SK-N-SH (cell line): ENCODE measurements around the gene AMDHD2. TPM values are rescaled to one million over a fixed set of nuclear protein-coding genes. Genes with fewer than 3 reads are reported as not detected.

Experiments used
- CTCF ChIA-PET: fragments of 300-600, 350-600 bp; formaldehyde crosslinking; extraction: SDS; loops from one replicate; lab custom pipeline; 2021; lab: Yijun Ruan, JAX
- POLR2A ChIA-PET: fragments of 350-600 bp; sonication (Branson Sonifier 250); formaldehyde crosslinking; extraction: SDS; loops from one replicate; lab custom pipeline; 2020; ENCODE audit warnings: antibody characterized with exemption, inconsistent platforms; lab: Yijun Ruan, JAX
- DNase-seq: peaks from one replicate; pipeline ENCODE4 v3.0.0; 2012
- H2AFZ ChIP-seq: fragments of 200-600 bp; sonication (generic); 2 replicates; pipeline ENCODE4 v1.8.1; 2016; ENCODE audit warnings: antibody characterized with exemption, mild to moderate bottlenecking, low read depth
- H3F3A ChIP-seq: fragments of 200-600 bp; sonication (generic); replicated peaks from 2 replicates; pipeline ENCODE3; 2016; ENCODE audit warnings: antibody characterized with exemption, mild to moderate bottlenecking; ENCODE audit not compliant: insufficient read depth
- H3K27ac ChIP-seq, 2 experiments: fragments of 200-500 bp in 1 of 2; fragments of 200-600 bp in 1 of 2; sonication (Bioruptor generic) in 1 of 2; sonication (generic), shearing (Covaris generic) in 1 of 2; 2 replicates each; pipeline versions ENCODE4 v1.5.1 to v1.6.1; 2014 to 2016; ENCODE audit warnings: low read depth in 2 of 2, inconsistent platforms in 1 of 2, low read length in 1 of 2, mild to moderate bottlenecking in 1 of 2, mixed read lengths in 1 of 2
- H3K27me3 ChIP-seq: fragments of 200-600 bp; sonication (generic), shearing (Covaris generic); 2 replicates; pipeline ENCODE4 v1.6.1; 2016; ENCODE audit warnings: mixed run types; ENCODE audit not compliant: insufficient read depth
- H3K36me3 ChIP-seq, 2 experiments: fragments of 200-500 bp in 1 of 2; fragments of 200-600 bp in 1 of 2; sonication (Bioruptor generic) in 1 of 2; sonication (generic) in 1 of 2; replicated peaks in 1 of 2; 2 replicates each; pipeline versions ENCODE3 to v1.5.1; 2014 to 2016; ENCODE audit warnings: low read length in 1 of 2, mild to moderate bottlenecking in 1 of 2; ENCODE audit not compliant: insufficient read depth in 2 of 2, control insufficient read depth in 1 of 2
- H3K4me1 ChIP-seq, 2 experiments: fragments of 200-500 bp in 1 of 2; fragments of 200-600 bp in 1 of 2; sonication (Bioruptor generic) in 1 of 2; sonication (generic), shearing (Covaris generic) in 1 of 2; 2 replicates each; pipeline versions ENCODE4 v1.5.1 to v1.6.1; 2014 to 2016; ENCODE audit warnings: low read depth in 1 of 2, low read length in 1 of 2, mixed run types in 1 of 2; ENCODE audit not compliant: insufficient read depth in 2 of 2, control insufficient read depth in 1 of 2
- H3K4me2 ChIP-seq: fragments of 200-600 bp; sonication (generic), shearing (Covaris generic); 2 replicates; pipeline ENCODE4 v1.6.1; 2017; ENCODE audit warnings: mixed run types
- H3K4me3 ChIP-seq, 2 experiments: fragments of 200-500 bp in 1 of 2; fragments of 200-600 bp in 1 of 2; sonication (Bioruptor generic) in 1 of 2; sonication (generic), shearing (Covaris generic) in 1 of 2; 2 replicates each; pipeline versions ENCODE4 v1.5.1 to v1.8.1; 2014 to 2016; ENCODE audit warnings: low read depth in 2 of 2, inconsistent platforms in 1 of 2, low read length in 1 of 2, mild to moderate bottlenecking in 1 of 2, mixed read lengths in 1 of 2, moderate library complexity in 1 of 2
- H3K79me2 ChIP-seq: fragments of 200-600 bp; sonication (generic); 2 replicates; pipeline ENCODE4 v1.8.1; 2017; ENCODE audit warnings: mild to moderate bottlenecking; ENCODE audit not compliant: insufficient read depth
- H3K9ac ChIP-seq: fragments of 200-600 bp; sonication (generic); 2 replicates; pipeline ENCODE4 v1.6.1; 2017; ENCODE audit warnings: mixed run types
- H3K9me2 ChIP-seq: fragments of 200-600 bp; sonication (generic); 2 replicates; pipeline ENCODE4 v1.6.1; 2017; ENCODE audit warnings: mixed run types
- H3K9me3 ChIP-seq: fragments of 200-600 bp; sonication (generic); 2 replicates; pipeline ENCODE4 v1.6.1; 2017; ENCODE audit warnings: mixed run types, mild to moderate bottlenecking, moderate library complexity
- H4K20me1 ChIP-seq: fragments of 200-600 bp; sonication (generic); 2 replicates; pipeline ENCODE4 v1.6.1; 2017; ENCODE audit warnings: mild to moderate bottlenecking, mixed run types; ENCODE audit not compliant: insufficient read depth
- ELF1 ChIP-seq: IDR thresholded peaks from 2 replicates; pipeline ENCODE4 v1.4.0; 2012
- EP300 ChIP-seq, 2 experiments: IDR thresholded peaks; 2 replicates each; pipeline versions ENCODE4 v1.4.0 to v1.6.1; 2012; ENCODE audit warnings: borderline replicate concordance in 1 of 2, low read depth in 1 of 2, low read length in 1 of 2
- EZH2phosphoT487 ChIP-seq: fragments of 200-600 bp; sonication (generic); IDR thresholded peaks from 2 replicates; pipeline ENCODE4 v1.6.1; 2017; ENCODE audit warnings: low read depth, mixed run types, mild to moderate bottlenecking, antibody characterized with exemption, moderate library complexity, borderline replicate concordance
- IRF3 ChIP-seq: fragments of 150-350 bp; IDR thresholded peaks from 2 replicates; pipeline ENCODE4 v1.6.1; 2016; ENCODE audit warnings: mild to moderate bottlenecking, low read depth, low read length
- JUND ChIP-seq: IDR thresholded peaks from 2 replicates; pipeline ENCODE4 v1.4.0; 2012
- MXI1 ChIP-seq: IDR thresholded peaks from 2 replicates; pipeline ENCODE4 v1.6.1; 2012; ENCODE audit warnings: mild to moderate bottlenecking, low read depth, low read length, improper control_type of control experiment
- NFIC ChIP-seq: IDR thresholded peaks from 2 replicates; pipeline ENCODE4 v1.4.0; 2012; ENCODE audit warnings: borderline replicate concordance
- POLR2AphosphoS5 ChIP-seq: IDR thresholded peaks from 2 replicates; pipeline ENCODE4 v1.6.1; 2012; ENCODE audit warnings: low read depth, low read length
- RAD21 ChIP-seq: IDR thresholded peaks from 2 replicates; pipeline ENCODE4 v1.6.1; 2012; ENCODE audit warnings: mild to moderate bottlenecking, low read length
- RFX5 ChIP-seq: IDR thresholded peaks from 2 replicates; pipeline ENCODE4 v1.6.1; 2012; ENCODE audit warnings: mild to moderate bottlenecking, improper control_type of control experiment, low read length
- SIN3A ChIP-seq: IDR thresholded peaks from 2 replicates; pipeline ENCODE4 v1.6.1; 2012; ENCODE audit warnings: low read depth, mild to moderate bottlenecking, low read length, moderate library complexity, borderline replicate concordance
- TCF12 ChIP-seq: IDR thresholded peaks from 2 replicates; pipeline ENCODE4 v1.4.0; 2012
- TEAD4 ChIP-seq: IDR thresholded peaks from 2 replicates; pipeline ENCODE4 v1.4.0; 2012; ENCODE audit warnings: mild to moderate bottlenecking, borderline replicate concordance; ENCODE audit not compliant: insufficient read depth
- ZBTB33 ChIP-seq: IDR thresholded peaks from 2 replicates; pipeline ENCODE4 v1.4.0; 2012; ENCODE audit warnings: low read depth, borderline replicate concordance
- WGBS: methylation state at CpG from one replicate; pipeline ENCODE4 v1.1.6; 2017; ENCODE audit warnings: low lambda C conversion rate; 5-methylcytosine and 5-hydroxymethylcytosine counted together
- polyA plus RNA-seq, 3 experiments: library from polyadenylated mRNA; depleted of rRNA; stranded (reverse); fragments of >200 nt; gene quantifications; 2 replicates each; pipeline ENCODE4 v1.2.3, GENCODE V29; 2012

Gene AMDHD2
- polyA plus RNA-seq, 1 of the 3 experiments (the other 2 are of a cell fraction): 38.1 TPM

- Histone ChIP-seq H3K36me3 (no peaks in the 10 kb centered on the region), H3K4me2 (peak overlapping the region; percentile 73), H3K4me1 (peaks cover 3 to 48% of the 10 kb centered on the region in 2 experiments; a peak in 3 of 4 replicates), H3K4me3 (peak overlapping the region; percentile 3 to 11; a peak in 2 of 4 replicates), H3K9me2 (no peaks in the 10 kb centered on the region), H2AFZ (peak overlapping the region; percentile 54), H4K20me1 (no peaks in the 10 kb centered on the region), H3K9ac (peak overlapping the region; percentile 44; the same call in 1 of the 2 replicates), H3K27ac (peak overlapping the region; percentile 47 to 86; a peak in 3 of 4 replicates)
- 53% methylated on average over 32 of the region's 32 CpGs for WGBS
- CTCF ChIA-PET: interaction anchor here (0.8 to 12.7 kb wide), 13 partner anchors 8 to 479 kb away, joined by 3 to 95 read pairs (median 4); partner anchors contain the start of genes ABCA3, CCNF, NTN3 and TBC1D24
- TF ChIP-seq NFIC (0 out of 2 replicates have a peak, but pooled peaks have one; percentile 19), ELF1 (no peak), EP300 (IDR thresholded peaks at IDR 0.05; ENCODE audit: borderline replicate concordance in 1 of 2, low read depth in 1 of 2, low read length in 1 of 2) (peak in 1 of 2 experiments; percentile 44; a peak in 1 of 4 replicates), POLR2AphosphoS5 (no peak), MXI1 (peak; percentile 84), TCF12 (0 out of 2 replicates have a peak, but pooled peaks have one; percentile 22), RAD21 (0 out of 2 replicates have a peak, but pooled peaks have one; percentile 6), JUND (no peak)
- TF ChIP-seq, all 33 proteins: peak for 5
- no peaks in the 10 kb centered on the region for H3F3A ChIP-seq
- POLR2A ChIA-PET: interaction anchor here (0.6 to 3.5 kb wide), 8 partner anchors 8 to 55 kb away, joined by 3 to 44 read pairs (median 6); partner anchors contain the start of genes NTN3, TBC1D24 and TEDC2
- H3K79me2 ChIP-seq: peaks cover 6% of the 10 kb centered on the region; the same call in 1 of the 2 replicates
- no peaks in the 10 kb centered on the region for H3K9me3 ChIP-seq
- peak; percentile 91 for DNase-seq
- H3K27me3 ChIP-seq: no peaks in the 10 kb centered on the region
These were observed 37.2 kb upstream of the AMDHD2 start for GRCh38 chr16:2482708-2483534.

GRCh38 chr16:2483939-2484897, 36.0 kb upstream of the AMDHD2 start:
- Histone ChIP-seq H3K4me1 (peaks cover 3 to 51% of the 10 kb centered on the region in 2 experiments; a peak in 3 of 4 replicates), H4K20me1 (no peaks in the 10 kb centered on the region), H2AFZ (no peak overlapping the region), H3K9ac (no peak overlapping the region), H3K4me2 (no peak overlapping the region), H3K79me2 (no peaks in the 10 kb centered on the region), H3K9me3 (no peaks in the 10 kb centered on the region), H3K4me3 (no peak overlapping the region; a peak in 1 of 4 replicates), H3K27me3 (no peaks in the 10 kb centered on the region), H3K36me3 (no peaks in the 10 kb centered on the region), H3F3A (no peaks in the 10 kb centered on the region), H3K9me2 (no peaks in the 10 kb centered on the region), H3K27ac (peak overlapping the region in 1 of 2 experiments; percentile 86; a peak in 2 of 4 replicates)
- ChIA-PET POLR2A (interaction anchor here (1.1 to 3.5 kb wide), 4 partner anchors 10 to 56 kb away, joined by 3 to 44 read pairs (median 6); partner anchors contain the start of genes NTN3, TBC1D24 and TEDC2), CTCF (interaction anchor here (0.6 to 12.7 kb wide), 11 partner anchors 10 to 461 kb away, joined by 3 to 95 read pairs (median 4); partner anchors contain the start of genes CCNF, NTN3 and TBC1D24)
- peak; percentile 62 for DNase-seq
- TF ChIP-seq POLR2AphosphoS5 (no peak), EZH2phosphoT487 (no peak), IRF3 (no peak), TEAD4 (no peak), JUND (no peak), RFX5 (no peak), ZBTB33 (no peak), SIN3A (no peak)
- WGBS: 91% methylated on average over 12 of the region's 16 CpGs
